ENCODE results near the gene SGSM1. TPM values are rescaled to one million over a fixed set of nuclear protein-coding genes. Genes with fewer than 3 reads are reported as not detected.
A peak's percentile ranks its signal among the peaks of the same experiment; 100 is the strongest.

SGSM1 gene
- total and polyA plus RNA-seq, 12 donors = 1.1 to 14.3 (median 7.8) TPM

DNA sequence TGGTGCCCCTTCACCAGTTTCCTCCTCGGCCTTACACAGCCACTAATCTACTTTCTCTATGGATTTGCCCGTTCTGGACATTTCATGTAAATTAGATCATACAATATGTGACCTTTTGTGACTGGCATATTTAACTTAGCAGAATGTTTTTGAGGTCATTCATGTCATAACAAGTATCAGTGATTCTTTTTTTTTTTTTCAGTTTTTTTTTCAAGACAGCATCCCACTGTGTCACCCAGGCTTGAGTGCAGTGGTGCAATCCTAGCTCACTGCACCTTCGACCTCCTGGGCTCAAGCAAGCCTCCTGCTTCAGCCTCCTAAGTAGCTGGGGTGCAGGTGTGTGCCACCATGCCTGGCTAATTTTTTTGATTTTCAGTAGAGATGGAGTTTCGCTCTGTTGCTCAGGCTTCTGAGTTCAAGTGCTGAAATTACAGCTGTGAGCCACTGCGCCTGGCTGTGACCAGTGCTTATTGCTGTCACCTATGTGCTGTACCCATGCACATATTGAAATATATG lies 169.2 kb downstream of the SGSM1 start:
- intact Hi-C loops (cut with DNase I) = no loop called here
- WGBS, 2 donors = 93% methylated on average over 5 of the region's 5 CpGs

DNA sequence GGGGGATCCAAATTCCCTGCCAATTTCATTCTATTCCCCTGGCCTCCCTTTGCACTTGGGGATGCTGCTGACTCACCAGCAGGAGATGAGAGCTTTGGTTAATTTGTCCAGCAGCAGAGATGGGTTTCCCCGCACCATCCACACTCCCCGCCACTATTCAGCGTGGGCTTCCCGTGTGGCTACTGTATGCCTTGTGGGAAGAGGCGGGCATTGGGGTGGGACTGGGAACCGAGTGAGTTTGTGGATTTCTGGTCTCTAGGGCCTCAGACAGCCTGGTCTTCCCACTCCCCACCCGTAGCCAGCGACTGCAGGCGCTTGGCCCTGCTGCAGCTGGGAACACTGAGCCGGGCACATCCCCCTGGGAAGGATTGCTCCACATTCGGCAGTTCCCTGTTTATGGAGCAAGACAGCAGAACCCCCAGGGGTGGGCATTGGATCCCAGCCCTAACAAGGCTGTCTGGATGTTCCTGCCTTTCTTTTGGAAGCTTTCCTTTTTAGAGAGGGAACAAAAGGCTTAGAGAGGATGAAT lies 169.9 kb downstream of the SGSM1 start:
- H3K27ac ChIP-seq = peak overlapping the region; percentile 51 to 92 (median 82)
- peak; percentile 28 to 76 (median 49) for ATAC-seq
- intact Hi-C loops (cut with DNase I) = no loop called here
- peaks cover 25 to 83% (median 40%) of the 10 kb centered on the region in 9 donors for H3K4me1 ChIP-seq
- no peaks in the 10 kb centered on the region for H3K9me3 ChIP-seq
- TF ChIP-seq, protein P1, sequence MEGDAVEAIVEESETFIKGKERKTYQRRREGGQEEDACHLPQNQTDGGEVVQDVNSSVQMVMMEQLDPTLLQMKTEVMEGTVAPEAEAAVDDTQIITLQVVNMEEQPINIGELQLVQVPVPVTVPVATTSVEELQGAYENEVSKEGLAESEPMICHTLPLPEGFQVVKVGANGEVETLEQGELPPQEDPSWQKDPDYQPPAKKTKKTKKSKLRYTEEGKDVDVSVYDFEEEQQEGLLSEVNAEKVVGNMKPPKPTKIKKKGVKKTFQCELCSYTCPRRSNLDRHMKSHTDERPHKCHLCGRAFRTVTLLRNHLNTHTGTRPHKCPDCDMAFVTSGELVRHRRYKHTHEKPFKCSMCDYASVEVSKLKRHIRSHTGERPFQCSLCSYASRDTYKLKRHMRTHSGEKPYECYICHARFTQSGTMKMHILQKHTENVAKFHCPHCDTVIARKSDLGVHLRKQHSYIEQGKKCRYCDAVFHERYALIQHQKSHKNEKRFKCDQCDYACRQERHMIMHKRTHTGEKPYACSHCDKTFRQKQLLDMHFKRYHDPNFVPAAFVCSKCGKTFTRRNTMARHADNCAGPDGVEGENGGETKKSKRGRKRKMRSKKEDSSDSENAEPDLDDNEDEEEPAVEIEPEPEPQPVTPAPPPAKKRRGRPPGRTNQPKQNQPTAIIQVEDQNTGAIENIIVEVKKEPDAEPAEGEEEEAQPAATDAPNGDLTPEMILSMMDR (IDR thresholded peaks at IDR 0.05) = no peak
- no peaks in the 10 kb centered on the region for H3K27me3 ChIP-seq
- peak overlapping the region in 2 of 10 donors; percentile 5 to 15 for H3K4me3 ChIP-seq
- DNase-seq = peak in 1 of 2 donors; percentile 75
- H3K36me3 ChIP-seq = no peaks in the 10 kb centered on the region
- 34 to 53% methylated on average over 11 of the region's 11 CpGs for WGBS, 2 donors

More for the DNA sequence above, 169.2 kb downstream of the SGSM1 start:
- H3K27ac ChIP-seq = peak overlapping the region in 5 of 10 donors; percentile 78 to 92 (median 84)
- ATAC-seq (no peak), DNase-seq (no peak)
- no peak overlapping the region for H3K4me3 ChIP-seq
- TF ChIP-seq, protein P1 (IDR thresholded peaks at IDR 0.05) = no peak
- no peaks in the 10 kb centered on the region for H3K36me3 ChIP-seq
- no peaks in the 10 kb centered on the region for H3K9me3 ChIP-seq
- no peaks in the 10 kb centered on the region for H3K27me3 ChIP-seq
- peaks cover 30 to 83% (median 47%) of the 10 kb centered on the region in 9 donors for H3K4me1 ChIP-seq

DNA sequence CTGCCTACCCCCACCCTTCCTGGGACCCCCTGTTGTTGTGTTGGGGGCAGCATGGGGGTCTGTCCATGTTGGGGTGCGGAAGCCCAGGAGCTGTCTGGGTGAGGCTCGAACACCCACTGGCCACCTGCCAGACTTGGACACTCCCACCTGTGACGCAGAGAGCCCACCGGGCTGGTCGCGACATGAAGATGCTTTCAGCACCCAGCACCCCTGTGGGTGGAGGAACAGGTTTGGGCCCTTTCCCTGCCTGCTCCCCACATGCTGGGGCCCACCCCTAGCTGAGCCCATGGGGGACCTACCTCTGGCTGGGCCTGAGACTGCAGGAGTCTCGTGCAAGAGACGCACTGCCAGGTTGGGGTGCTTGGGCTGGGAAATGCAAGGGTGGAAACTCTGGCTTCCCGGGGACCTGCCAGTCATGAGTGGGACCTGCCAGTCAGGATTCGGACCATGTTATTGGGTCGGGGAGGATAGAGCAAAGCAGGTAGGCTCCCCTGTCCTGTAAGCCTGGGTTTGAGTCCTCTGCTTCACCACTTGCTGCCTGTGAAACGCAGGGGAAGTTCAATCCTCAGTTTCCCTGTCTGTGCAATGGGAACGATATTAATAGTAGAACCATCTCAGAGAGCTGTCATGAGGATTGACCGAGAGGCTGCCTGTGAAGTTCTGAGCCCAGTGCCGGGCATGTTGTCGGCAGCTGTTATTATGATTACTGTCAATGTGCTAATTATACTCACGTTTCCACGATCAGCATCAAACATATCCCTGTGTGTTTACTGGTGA lies 170.6 kb downstream of the SGSM1 start:
- DNase-seq (peak in 1 of 2 donors; percentile 30), ATAC-seq (peak in 6 of 8 donors; percentile 3 to 35 (median 10))
- Histone ChIP-seq H3K4me3 (peak overlapping the region in 3 of 10 donors; percentile 5 to 24 (median 15)), H3K27me3 (no peaks in the 10 kb centered on the region), H3K9me3 (no peaks in the 10 kb centered on the region), H3K4me1 (peaks cover 24 to 83% (median 43%) of the 10 kb centered on the region in 9 donors), H3K36me3 (no peaks in the 10 kb centered on the region), H3K27ac (peak overlapping the region; percentile 51 to 92 (median 83))
- TF ChIP-seq, protein P1 (IDR thresholded peaks at IDR 0.05) = no peak
- intact Hi-C loops (cut with DNase I) = no loop called here
- 57 to 60% methylated on average over 18 of the region's 18 CpGs for WGBS, 2 donors

Other genes with a start within 250 kb of the SGSM1 start
- 1 to 10 TPM; 2.0 to 6.6 (median 4.3) TPM for gene LRRC75B, start 213.1 kb upstream of the SGSM1 start, total RNA-seq
- gene LRRC75B, start 213.1 kb upstream of the SGSM1 start, polyA plus RNA-seq = 10 to 100 TPM in 1 of 2 donors, 1 to 10 TPM in 1; 3.9 to 12.4 TPM
- gene GGT1, start 203.0 kb upstream of the SGSM1 start, total RNA-seq = 1 to 10 TPM in 7 of 10 donors, under 1 TPM in 3; 0.51 to 3.5 (median 1.1) TPM
- gene GGT1, start 203.0 kb upstream of the SGSM1 start, polyA plus RNA-seq = 1 to 10 TPM in 1 of 2 donors, under 1 TPM in 1; 0.94 to 4.0 TPM
- gene PIWIL3, start 31.5 kb upstream of the SGSM1 start, total RNA-seq = not detected
- gene PIWIL3, start 31.5 kb upstream of the SGSM1 start, polyA plus RNA-seq = not detected
- not detected for gene LHFPL7, start 140.5 kb downstream of the SGSM1 start, total RNA-seq
- not detected for gene LHFPL7, start 140.5 kb downstream of the SGSM1 start, polyA plus RNA-seq
- gene KIAA1671, start 146.5 kb downstream of the SGSM1 start, total RNA-seq = 10 to 100 TPM in 9 of 10 donors, 1 to 10 TPM in 1; 8.9 to 26.2 (median 14.0) TPM
- gene KIAA1671, start 146.5 kb downstream of the SGSM1 start, polyA plus RNA-seq = 1 to 10 TPM; 2.9 to 5.7 TPM

Measured in heart right ventricle (tissue), 16 donors.